Natural killer cell treated with Interleukin-12 subunit alpha and Interleukin-12 subunit beta and Interleukin-15 and Interleukin-18, amount 100 ng/mL, for 72 hours (primary cell): ENCODE measurements around the gene C1orf146. TPM values are rescaled to one million over a fixed set of nuclear protein-coding genes. Genes with fewer than 3 reads are reported as not detected.

Experiments used
- total RNA-seq, 2 donors: library from RNA; stranded (reverse); gene quantifications; one replicate each; pipeline ENCODE4 v1.2.3, GENCODE V29; 2022

Gene C1orf146
- total RNA-seq, 2 donors from 2014 or later = not detected

Other genes with a start within 250 kb of the C1orf146 start
- 1 to 10 TPM in 1 of 2 donors, under 1 TPM in 1; 0.26 to 2.1 TPM for gene EPHX4, start 187.9 kb upstream of the C1orf146 start, total RNA-seq
- not detected for gene SETSIP, start 142.5 kb upstream of the C1orf146 start, total RNA-seq
- gene BTBD8, start 137.6 kb upstream of the C1orf146 start, total RNA-seq = 1 to 10 TPM in 1 of 2 donors, under 1 TPM in 1; 0.67 to 1.3 TPM
- 10 to 100 TPM; 17.9 to 36.6 TPM for gene GLMN, start 81.1 kb downstream of the C1orf146 start, total RNA-seq
- gene RPAP2, start 81.1 kb downstream of the C1orf146 start, total RNA-seq = 10 to 100 TPM; 34.5 to 39.3 TPM